Erythroblast (primary cell): ENCODE measurements around the gene HS3ST4.

Experiments
- GATA1 ChIP-seq: IDR thresholded peaks from 2 replicates; pipeline ENCODE4 v1.6.1; 2011; ENCODE audit warnings: low read depth, mild to moderate bottlenecking, control low read depth, low read length, moderate library complexity
- POLR2A ChIP-seq: IDR thresholded peaks from 2 replicates; pipeline ENCODE4 v1.6.1; 2011; ENCODE audit warnings: mild to moderate bottlenecking, low read length

DNA sequence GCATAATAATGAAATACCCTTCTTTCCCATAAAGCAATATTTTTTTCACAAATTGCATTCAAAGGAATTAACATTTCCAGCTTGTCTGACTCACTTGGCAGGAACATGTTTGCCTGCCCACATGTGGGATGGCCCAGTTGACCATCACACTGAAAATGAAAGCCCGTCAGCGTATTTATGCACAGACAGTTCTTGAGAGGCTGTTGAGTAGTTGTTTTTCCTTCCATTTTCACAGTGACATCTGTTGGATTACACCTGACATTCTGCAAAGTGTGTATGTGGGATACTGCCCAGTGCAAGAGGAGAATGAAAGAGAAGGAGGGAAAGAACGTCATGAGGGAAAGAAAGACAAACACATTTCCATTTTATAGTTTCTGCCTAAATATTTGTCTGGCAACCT lies 29.7 kb downstream of the HS3ST4 start:
- TF ChIP-seq POLR2A (no peak), GATA1 (no peak)
